ENCODE measurements around the gene CD302. TPM values are rescaled to one million over a fixed set of nuclear protein-coding genes. Genes with fewer than 3 reads are reported as not detected.
"Not testable (repeated sequence)": the region's sequence is repeated elsewhere in the genome, so short reads cannot be mapped to it uniquely, and the experiment has no call there.

CD302 gene
- total and polyA plus RNA-seq, 3 experiments from 2014 or later = 0.28 to 0.75 (median 0.70) TPM

GRCh38 chr2:159790323-159790722, 7.7 kb downstream of the CD302 start:
- H3K4me3 ChIP-seq (ENCODE audit: low read length) = no peak overlapping the region
- H3K9me3 ChIP-seq (ENCODE audit: low read length) = no peaks in the 10 kb centered on the region
- CTCF ChIA-PET = no interaction called here
- H3K27ac Mint-ChIP-seq = no peak overlapping the region
- H3K4me1 ChIP-seq (ENCODE audit: insufficient read depth, low read length) = no peaks in the 10 kb centered on the region
- peaks cover 0 to 1% of the 10 kb centered on the region in 2 donors for H3K27me3 Mint-ChIP-seq
- H3K36me3 Mint-ChIP-seq = peaks cover 0 to 4% (median 0%) of the 10 kb centered on the region in 3 donors
- no peaks in the 10 kb centered on the region for H3K4me1 Mint-ChIP-seq
- H3K9me3 Mint-ChIP-seq = no peaks in the 10 kb centered on the region
- no peak overlapping the region for H3K27ac ChIP-seq (ENCODE audit: low read depth, low read length)
- H3K27me3 ChIP-seq (ENCODE audit: insufficient read depth, low read length, poor library complexity, severe bottlenecking) = no peaks in the 10 kb centered on the region
- no peaks in the 10 kb centered on the region for H3K36me3 ChIP-seq (ENCODE audit: insufficient read depth, low read length)
- POLR2A ChIA-PET = no interaction called here
- no peak for DNase-seq
- H3K4me3 Mint-ChIP-seq = no peak overlapping the region

- Mint-ChIP-seq H3K4me1 (peaks cover 0 to 3% (median 0%) of the 10 kb centered on the region in 3 donors), H3K9me3 (no peaks in the 10 kb centered on the region), H3K4me3 (no peak overlapping the region), H3K36me3 (peaks cover 0 to 4% (median 0%) of the 10 kb centered on the region in 3 donors), H3K27ac (no peak overlapping the region), H3K27me3 (peaks cover 0 to 1% of the 10 kb centered on the region in 2 donors)
- H3K27ac ChIP-seq (ENCODE audit: low read depth, low read length) = no peak overlapping the region
- H3K4me1 ChIP-seq (ENCODE audit: insufficient read depth, low read length) = no peaks in the 10 kb centered on the region
- H3K27me3 ChIP-seq (ENCODE audit: insufficient read depth, low read length, poor library complexity, severe bottlenecking) = no peaks in the 10 kb centered on the region
- H3K4me3 ChIP-seq (ENCODE audit: low read length) = no peak overlapping the region
- DNase-seq = no peak
- CTCF ChIA-PET = interaction anchor here (1.1 kb wide), 1 partner anchor 18 kb away, joined by 3 read pairs; no protein-coding TSS in a partner anchor
- no peaks in the 10 kb centered on the region for H3K36me3 ChIP-seq (ENCODE audit: insufficient read depth, low read length)
- POLR2A ChIA-PET = no interaction called here
- H3K9me3 ChIP-seq (ENCODE audit: low read length) = no peaks in the 10 kb centered on the region
Observed at GRCh38 chr2:159788253-159788652, 9.8 kb downstream of the CD302 start.

GRCh38 chr2:159787647-159788046, 10.4 kb downstream of the CD302 start:
- H3K4me3 ChIP-seq (ENCODE audit: low read length); H3K27ac Mint-ChIP-seq; H3K9me3 Mint-ChIP-seq; H3K27me3 ChIP-seq (ENCODE audit: insufficient read depth, low read length, poor library complexity, severe bottlenecking); H3K36me3 Mint-ChIP-seq; H3K27me3 Mint-ChIP-seq; H3K36me3 ChIP-seq (ENCODE audit: insufficient read depth, low read length); H3K9me3 ChIP-seq (ENCODE audit: low read length); POLR2A ChIA-PET; DNase-seq; H3K4me1 Mint-ChIP-seq; H3K27ac ChIP-seq (ENCODE audit: low read depth, low read length); H3K4me1 ChIP-seq (ENCODE audit: insufficient read depth, low read length); H3K4me3 Mint-ChIP-seq: not testable (repeated sequence)
- CTCF ChIA-PET = interaction anchor here (1.1 kb wide), 1 partner anchor 19 kb away, joined by 3 read pairs; no protein-coding TSS in a partner anchor

GRCh38 chr2:159786938-159787337, 11.1 kb downstream of the CD302 start:
- ChIA-PET POLR2A (no interaction called here), CTCF (no interaction called here)
- Mint-ChIP-seq H3K4me3 (no peak overlapping the region), H3K4me1 (peaks cover 0 to 3% (median 0%) of the 10 kb centered on the region in 3 donors), H3K27ac (no peak overlapping the region), H3K36me3 (peaks cover 0 to 4% (median 0%) of the 10 kb centered on the region in 3 donors), H3K27me3 (peaks cover 0 to 1% of the 10 kb centered on the region in 2 donors), H3K9me3 (no peaks in the 10 kb centered on the region)
- Histone ChIP-seq H3K9me3 (ENCODE audit: low read length) (no peaks in the 10 kb centered on the region), H3K4me1 (ENCODE audit: insufficient read depth, low read length) (no peaks in the 10 kb centered on the region), H3K27me3 (ENCODE audit: insufficient read depth, low read length, poor library complexity, severe bottlenecking) (no peaks in the 10 kb centered on the region), H3K36me3 (ENCODE audit: insufficient read depth, low read length) (no peaks in the 10 kb centered on the region), H3K27ac (ENCODE audit: low read depth, low read length) (no peak overlapping the region), H3K4me3 (ENCODE audit: low read length) (no peak overlapping the region)
- no peak for DNase-seq

GRCh38 chr2:159785195-159785594, 12.8 kb downstream of the CD302 start:
- Mint-ChIP-seq H3K9me3 (no peaks in the 10 kb centered on the region), H3K27me3 (peaks cover 0 to 1% of the 10 kb centered on the region in 2 donors), H3K4me3 (no peak overlapping the region), H3K4me1 (peaks cover 0 to 3% (median 0%) of the 10 kb centered on the region in 3 donors), H3K27ac (no peak overlapping the region), H3K36me3 (peaks cover 0 to 4% (median 0%) of the 10 kb centered on the region in 3 donors)
- Histone ChIP-seq H3K4me1 (ENCODE audit: insufficient read depth, low read length) (no peaks in the 10 kb centered on the region), H3K9me3 (ENCODE audit: low read length) (no peaks in the 10 kb centered on the region), H3K27ac (ENCODE audit: low read depth, low read length) (no peak overlapping the region), H3K36me3 (ENCODE audit: insufficient read depth, low read length) (no peaks in the 10 kb centered on the region), H3K4me3 (ENCODE audit: low read length) (no peak overlapping the region), H3K27me3 (ENCODE audit: insufficient read depth, low read length, poor library complexity, severe bottlenecking) (no peaks in the 10 kb centered on the region)
- ChIA-PET POLR2A (no interaction called here), CTCF (no interaction called here)
- no peak for DNase-seq

GRCh38 chr2:159784744-159785143, 13.3 kb downstream of the CD302 start:
- H3K27me3 ChIP-seq (ENCODE audit: insufficient read depth, low read length, poor library complexity, severe bottlenecking); H3K27me3 Mint-ChIP-seq; H3K36me3 Mint-ChIP-seq; H3K36me3 ChIP-seq (ENCODE audit: insufficient read depth, low read length); H3K4me3 ChIP-seq (ENCODE audit: low read length); H3K4me1 Mint-ChIP-seq; DNase-seq; POLR2A ChIA-PET; H3K4me3 Mint-ChIP-seq; H3K9me3 Mint-ChIP-seq; H3K27ac ChIP-seq (ENCODE audit: low read depth, low read length); H3K9me3 ChIP-seq (ENCODE audit: low read length); H3K27ac Mint-ChIP-seq; H3K4me1 ChIP-seq (ENCODE audit: insufficient read depth, low read length): not testable (repeated sequence)
- CTCF ChIA-PET = interaction anchor here (0.7 kb wide), 1 partner anchor 1354 kb away, joined by 3 read pairs; no protein-coding TSS in a partner anchor

- H3K9me3 ChIP-seq (ENCODE audit: low read length) = no peaks in the 10 kb centered on the region
- no peaks in the 10 kb centered on the region for H3K27me3 ChIP-seq (ENCODE audit: insufficient read depth, low read length, poor library complexity, severe bottlenecking)
- H3K4me1 ChIP-seq (ENCODE audit: insufficient read depth, low read length) = no peaks in the 10 kb centered on the region
- peaks cover 0 to 3% (median under 1%) of the 10 kb centered on the region in 3 donors for H3K4me1 Mint-ChIP-seq
- H3K36me3 Mint-ChIP-seq = peaks cover 0 to 3% (median 0%) of the 10 kb centered on the region in 3 donors
- no peaks in the 10 kb centered on the region for H3K27me3 Mint-ChIP-seq
- POLR2A ChIA-PET = no interaction called here
- H3K4me3 Mint-ChIP-seq = no peak overlapping the region
- no peak overlapping the region for H3K27ac ChIP-seq (ENCODE audit: low read depth, low read length)
- no peak overlapping the region for H3K4me3 ChIP-seq (ENCODE audit: low read length)
- no peak for DNase-seq
- no peaks in the 10 kb centered on the region for H3K9me3 Mint-ChIP-seq
- CTCF ChIA-PET = no interaction called here
- no peaks in the 10 kb centered on the region for H3K36me3 ChIP-seq (ENCODE audit: insufficient read depth, low read length)
- H3K27ac Mint-ChIP-seq = no peak overlapping the region
Observed at GRCh38 chr2:159783556-159783955, 14.5 kb downstream of the CD302 start.

- no peak overlapping the region for H3K4me3 Mint-ChIP-seq
- no peaks in the 10 kb centered on the region for H3K9me3 Mint-ChIP-seq
- H3K36me3 Mint-ChIP-seq = peaks cover 0 to 12% (median 3%) of the 10 kb centered on the region in 3 donors
- H3K27me3 Mint-ChIP-seq = no peaks in the 10 kb centered on the region
- H3K36me3 ChIP-seq (ENCODE audit: insufficient read depth, low read length) = no peaks in the 10 kb centered on the region
- H3K4me1 ChIP-seq (ENCODE audit: insufficient read depth, low read length) = no peaks in the 10 kb centered on the region
- DNase-seq = no peak
- CTCF ChIA-PET = no interaction called here
- peaks cover 1 to 11% (median 3%) of the 10 kb centered on the region in 3 donors for H3K4me1 Mint-ChIP-seq
- no peak overlapping the region for H3K27ac ChIP-seq (ENCODE audit: low read depth, low read length)
- POLR2A ChIA-PET = no interaction called here
- H3K27ac Mint-ChIP-seq = no peak overlapping the region
- no peaks in the 10 kb centered on the region for H3K9me3 ChIP-seq (ENCODE audit: low read length)
- H3K27me3 ChIP-seq (ENCODE audit: insufficient read depth, low read length, poor library complexity, severe bottlenecking) = no peaks in the 10 kb centered on the region
- no peak overlapping the region for H3K4me3 ChIP-seq (ENCODE audit: low read length)
Observed at GRCh38 chr2:159776321-159776720, 21.7 kb downstream of the CD302 start.
